Endothelial cell of umbilical vein (primary cell): ENCODE results near the gene AIG1. TPM values are rescaled to one million over a fixed set of nuclear protein-coding genes. Genes with fewer than 3 reads are reported as not detected.

Source experiments
- BruUV-seq: library from RNA; stranded (reverse); fragments of 400-500 nt; replicated peaks from 2 replicates; lab custom pipeline; 2021; lab: Mats Ljungman, UMichigan
- CTCF ChIA-PET: fragments of 300-600, 350-600 bp; sonication (Branson Sonifier 250); formaldehyde crosslinking; loops from one replicate; lab custom pipeline; 2021; ENCODE audit warnings: antibody characterized with exemption, inconsistent platforms; lab: Charles Lee
- POLR2A ChIA-PET: fragments of 300-600, 350-600 bp; sonication (Branson Sonifier 250); formaldehyde crosslinking; loops from one replicate; lab custom pipeline; 2021; ENCODE audit warnings: antibody characterized with exemption, inconsistent platforms; lab: Charles Lee
- DNase-seq: peaks from one replicate; pipeline ENCODE4 v3.0.0-alpha.2; 2011; ENCODE audit warnings: low read depth, low spot score
- FAIRE-seq: peaks from 2 replicates; lab custom pipeline; 2011; peaks lifted over from hg19 to GRCh38; lab: Jason Lieb, UNC
- H2AFZ ChIP-seq: 2 replicates; pipeline ENCODE4 v1.6.0; 2012; ENCODE audit warnings: low read depth, low read length, control low read depth, inconsistent platforms
- H3K27ac ChIP-seq: 2 replicates; pipeline ENCODE4 v1.5.1; 2011; ENCODE audit warnings: low read depth, mild to moderate bottlenecking, control low read depth, low read length, moderate library complexity; ENCODE audit not compliant: insufficient read depth
- H3K27me3 ChIP-seq, 2 experiments: 2 replicates each; pipeline versions ENCODE4 v1.6.0 to v1.6.1; 2011; ENCODE audit warnings: low read length in 2 of 2, mixed read lengths in 1 of 2; ENCODE audit not compliant: control insufficient read depth in 2 of 2, insufficient read depth in 2 of 2
- H3K36me3 ChIP-seq, 2 experiments: 2 replicates in 1 of 2; 3 replicates in 1 of 2; pipeline ENCODE4 v1.5.1; 2011; ENCODE audit warnings: low read length in 2 of 2, mild to moderate bottlenecking in 1 of 2, moderate library complexity in 1 of 2; ENCODE audit not compliant: control insufficient read depth in 2 of 2, insufficient read depth in 2 of 2; ENCODE audit errors: extremely low read depth in 1 of 2
- H3K4me1 ChIP-seq: 3 replicates; pipeline ENCODE4 v1.5.1; 2011; ENCODE audit warnings: mild to moderate bottlenecking, low read length; ENCODE audit not compliant: control insufficient read depth, insufficient read depth; ENCODE audit errors: extremely low read depth
- H3K4me2 ChIP-seq: 2 replicates; pipeline ENCODE4 v1.6.1; 2011; ENCODE audit warnings: low read length, control low read depth, mixed read lengths; ENCODE audit not compliant: insufficient read depth
- H3K4me3 ChIP-seq, 3 experiments: fragments of 200-600 bp in 1 of 3; sonication (generic), shearing (Covaris generic) in 1 of 3; replicated peaks in 1 of 3; 2 replicates each; pipeline ENCODE4 v1.5.1; 2011 to 2016; ENCODE audit warnings: control low read depth in 3 of 3, low read length in 3 of 3, mild to moderate bottlenecking in 2 of 3, inconsistent platforms in 1 of 3, low read depth in 1 of 3, moderate library complexity in 1 of 3; ENCODE audit not compliant: insufficient read depth in 1 of 3
- H3K79me2 ChIP-seq: 2 replicates; pipeline ENCODE4 v1.6.0; 2012; ENCODE audit warnings: low read length, inconsistent platforms; ENCODE audit not compliant: control insufficient read depth, insufficient read depth
- H3K9ac ChIP-seq: replicated peaks from 2 replicates; pipeline ENCODE3; 2011; ENCODE audit warnings: low read length, control low read depth; ENCODE audit not compliant: insufficient read depth; ENCODE audit errors: extremely low read depth
- H3K9me1 ChIP-seq: replicated peaks from 3 replicates; pipeline ENCODE4 v1.6.0; 2011; ENCODE audit warnings: mild to moderate bottlenecking, low read length; ENCODE audit not compliant: control insufficient read depth, insufficient read depth; ENCODE audit errors: extremely low read depth
- H3K9me3 ChIP-seq: replicated peaks from 2 replicates; pipeline ENCODE4 v1.5.1; 2012; ENCODE audit warnings: low read length, inconsistent platforms; ENCODE audit not compliant: control insufficient read depth, insufficient read depth
- H4K20me1 ChIP-seq: replicated peaks from 2 replicates; pipeline ENCODE3; 2011; ENCODE audit warnings: mild to moderate bottlenecking, low read length; ENCODE audit not compliant: control insufficient read depth, insufficient read depth; ENCODE audit errors: extremely low read depth
- CTCF ChIP-seq, 2 donors: IDR thresholded peaks; 1 replicate in 1 of 2; 2 replicates in 1 of 2; pipeline ENCODE4 v1.5.1; 2011; ENCODE audit warnings: low read length in 2 of 2, mild to moderate bottlenecking in 2 of 2, moderate library complexity in 2 of 2, control low read depth in 1 of 2, inconsistent platforms in 1 of 2, low read depth in 1 of 2; ENCODE audit not compliant: insufficient read depth in 1 of 2; ENCODE audit errors: extremely low read depth in 1 of 2
- EZH2 ChIP-seq: IDR thresholded peaks from 2 replicates; pipeline ENCODE4 v1.6.1; 2012; ENCODE audit warnings: borderline replicate concordance, low read depth, mild to moderate bottlenecking, moderate library complexity, low read length, inconsistent platforms; ENCODE audit not compliant: severe bottlenecking
- FOS ChIP-seq: IDR thresholded peaks from 2 replicates; pipeline ENCODE4 v1.6.1; 2011; ENCODE audit warnings: mild to moderate bottlenecking, low read length, moderate library complexity, borderline replicate concordance; ENCODE audit not compliant: insufficient read depth
- GATA2 ChIP-seq: IDR thresholded peaks from 2 replicates; pipeline ENCODE4 v1.7.0; 2011; ENCODE audit warnings: low read depth, mild to moderate bottlenecking, moderate library complexity, mixed read lengths, low read length; ENCODE audit not compliant: insufficient read length, insufficient read depth
- JUN ChIP-seq: IDR thresholded peaks from 2 replicates; pipeline ENCODE4 v1.6.1; 2011; ENCODE audit warnings: borderline replicate concordance, low read depth; ENCODE audit not compliant: insufficient read length, insufficient read depth
- MYC ChIP-seq: IDR thresholded peaks from one replicate; pipeline ENCODE4 v1.6.1; 2011; ENCODE audit warnings: mild to moderate bottlenecking, low read depth, low read length
- POLR2A ChIP-seq: IDR thresholded peaks from 2 replicates; pipeline ENCODE4 v1.6.1; 2012; ENCODE audit warnings: low read depth, mild to moderate bottlenecking, control low read depth, low read length
- POLR2AphosphoS5 ChIP-seq: IDR thresholded peaks from 2 replicates; pipeline ENCODE4 v1.6.1; 2012; ENCODE audit warnings: low read depth, mild to moderate bottlenecking, control low read depth, low read length, moderate library complexity; ENCODE audit not compliant: insufficient read depth
- dilution Hi-C: fragments of 300-500 bp; cut with MboI; formaldehyde crosslinking; loops from one replicate; pipeline ENCODE4 v1.15.0; 2019; ENCODE audit warnings: low sequenced_read_pairs; ENCODE audit not compliant: extremely low pct_ligation_motif_present
- intact Hi-C: fragments of 100-400 bp; cut with micrococcal nuclease; formaldehyde crosslinking; loops from one replicate; pipeline ENCODE4 v1.10.0; 2022
- polyA plus RNA-seq, 4 experiments: library from polyadenylated mRNA; depleted of rRNA in 3 of 4; stranded (reverse) in 3 of 4; unstranded in 1 of 4; fragments of >200 nt; gene quantifications; 2 replicates each; pipeline versions ENCODE4 v1.2.1 to v1.2.3, GENCODE V29; 2011 to 2012; ENCODE audit warnings: missing spikeins in 1 of 4
- total RNA-seq: library from RNA; stranded (reverse); gene quantifications from 2 replicates; pipeline ENCODE4 v1.2.3, GENCODE V29; 2021
- TF ChIP-seq, protein P1 (sequence below): IDR thresholded peaks from 2 replicates; pipeline ENCODE4 v1.6.1; 2011; ENCODE audit not compliant: insufficient read depth, insufficient read length

The AIG1 gene
- total and polyA plus RNA-seq, 2 donors (not counting 3 experiments of a cell fraction or from before 2014, with no cell fraction given), result 17.7 to 22.7 TPM

- CTCF ChIA-PET, result interaction anchor here (1.2 to 1.9 kb wide), 4 partner anchors 8 to 640 kb away, joined by 3 to 5 read pairs (median 3); no protein-coding TSS in a partner anchor
- POLR2A ChIA-PET, result no interaction called here
These were observed 273.2 kb downstream of the AIG1 start for GRCh38 chr6:143333749-143334520.

More at GRCh38 chr6:143333749-143334520, 273.2 kb downstream of the AIG1 start:
- Histone ChIP-seq H4K20me1 (no peaks in the 10 kb centered on the region), H3K27me3 (no peaks in the 10 kb centered on the region), H3K4me3 (no peak overlapping the region), H2AFZ (no peak overlapping the region), H3K9me3 (no peaks in the 10 kb centered on the region), H3K4me2 (no peak overlapping the region), H3K4me1 (no peaks in the 10 kb centered on the region), H3K36me3 (no peaks in the 10 kb centered on the region), H3K27ac (no peak overlapping the region), H3K9ac (no peak overlapping the region), H3K79me2 (no peaks in the 10 kb centered on the region), H3K9me1 (no peaks in the 10 kb centered on the region)
- intact Hi-C loops, result loop anchor here (10.0 kb wide), 1 partner anchor 769 kb away; no protein-coding TSS in a partner anchor
- no peak for TF ChIP-seq CTCF (IDR thresholded peaks at IDR 0.05; ENCODE audit: extremely low read depth in 1 of 2, insufficient read depth in 1 of 2, low read depth in 1 of 2, low read length in 2 of 2)
- no peak for TF ChIP-seq EZH2
- TF ChIP-seq, protein P1, sequence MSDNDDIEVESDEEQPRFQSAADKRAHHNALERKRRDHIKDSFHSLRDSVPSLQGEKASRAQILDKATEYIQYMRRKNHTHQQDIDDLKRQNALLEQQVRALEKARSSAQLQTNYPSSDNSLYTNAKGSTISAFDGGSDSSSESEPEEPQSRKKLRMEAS, result no peak
- TF ChIP-seq POLR2A, result no peak
- no peak for TF ChIP-seq MYC
- no peak for TF ChIP-seq GATA2
- TF ChIP-seq POLR2AphosphoS5, result no peak
- TF ChIP-seq FOS, result no peak
- TF ChIP-seq JUN, result no peak
- dilution Hi-C loops, result no loop called here
- no TSS peak for BruUV-seq
- FAIRE-seq (no peak), DNase-seq (no peak)
